GM19023 (cell line): ENCODE results near the gene FCHSD2.
A peak's percentile ranks its signal among the peaks of the same experiment; 100 is the strongest.

Experiments used
- ATAC-seq: cut with Tn5 transposase; IDR thresholded peaks from one replicate; pipeline ENCODE4 v1.9.1; 2021; ENCODE audit warnings: mild to moderate bottlenecking, moderate library complexity; ENCODE audit not compliant: unreplicated experiment

FCHSD2 gene

DNA sequence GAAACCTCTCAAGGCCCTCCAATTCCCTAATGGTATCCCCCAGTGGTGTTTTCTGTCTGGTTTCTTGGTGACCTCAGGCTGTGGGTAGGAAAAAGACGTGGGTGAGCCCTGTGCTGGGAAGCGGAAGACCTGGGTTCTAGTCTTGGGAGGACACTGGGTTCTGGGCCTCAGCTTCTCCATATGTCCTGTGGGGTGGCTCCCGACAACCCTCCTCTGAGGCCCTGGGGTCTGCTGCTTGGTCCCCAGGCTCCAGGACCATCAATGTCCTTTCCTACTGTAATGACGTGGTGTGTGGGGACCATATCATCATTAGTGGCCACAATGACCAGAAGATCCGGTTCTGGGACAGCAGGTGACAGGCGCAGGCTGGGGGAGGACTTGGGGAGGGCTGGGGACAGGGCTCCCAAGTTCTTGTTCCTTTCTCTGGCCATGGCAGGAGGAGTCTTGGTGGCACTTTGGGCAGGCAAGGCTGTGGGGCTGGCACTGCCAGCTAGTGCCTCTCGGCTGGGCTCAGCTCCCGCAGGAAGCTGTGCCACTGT is 315.1 kb downstream of the FCHSD2 start:
- no peak for ATAC-seq

DNA sequence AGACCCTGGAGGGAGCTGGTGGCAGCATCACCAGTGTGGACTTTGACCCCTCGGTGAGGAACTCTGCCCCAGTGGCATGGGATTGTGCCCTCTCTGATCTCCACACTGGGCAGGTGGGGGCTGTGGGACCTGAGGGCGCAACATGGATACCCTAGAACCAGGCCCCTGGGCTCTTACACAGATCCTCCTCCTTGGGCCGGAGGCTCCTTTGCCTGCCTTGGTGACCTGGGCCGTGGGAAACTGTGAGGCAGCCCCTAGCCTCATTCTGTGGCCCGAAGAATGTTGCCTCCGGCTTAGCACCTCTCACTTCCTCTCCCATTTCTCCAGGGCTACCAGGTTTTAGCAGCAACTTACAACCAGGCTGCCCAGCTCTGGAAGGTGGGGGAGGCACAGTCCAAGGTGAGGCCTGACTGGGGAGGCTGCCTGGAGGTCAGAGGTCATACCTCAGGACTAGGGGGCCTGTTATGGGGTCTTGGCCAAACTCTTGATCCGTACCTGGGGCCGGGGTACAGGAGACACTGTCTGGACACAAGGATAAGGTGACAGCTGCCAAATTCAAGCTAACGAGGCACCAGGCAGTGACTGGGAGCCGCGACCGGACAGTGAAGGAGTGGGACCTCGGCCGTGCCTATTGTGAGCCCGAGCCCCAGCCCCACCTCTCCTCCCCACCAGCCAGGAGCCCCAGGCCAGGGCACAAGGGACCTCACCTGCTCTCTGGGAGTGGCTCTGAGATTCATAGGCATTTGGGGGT is 315.8 kb downstream of the FCHSD2 start:
- no peak for ATAC-seq

DNA sequence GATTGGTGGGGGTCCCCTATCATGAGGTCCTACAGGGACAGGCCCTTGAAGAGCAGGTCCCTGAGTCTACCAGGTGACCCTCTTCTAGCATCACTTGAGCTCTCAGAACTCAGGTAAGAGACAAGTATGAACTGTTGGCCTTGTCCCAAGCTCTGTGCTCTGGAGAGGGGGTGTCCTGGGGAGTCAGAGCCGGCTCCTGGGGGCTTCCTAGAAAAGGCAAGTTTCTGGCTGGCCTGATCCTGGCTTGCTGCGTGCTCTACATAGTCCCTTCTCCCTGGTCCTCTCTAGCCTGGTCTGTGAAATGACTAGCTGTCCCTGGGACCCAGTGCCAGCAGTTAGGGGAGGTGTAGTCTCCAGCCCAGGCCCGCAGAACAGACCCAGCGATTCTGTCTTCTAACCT is 316.5 kb downstream of the FCHSD2 start:
- ATAC-seq: no peak

- ATAC-seq: no peak
Observed at GRCh38 chr11:72824811-72825505, 317.2 kb downstream of the FCHSD2 start.

- no peak for ATAC-seq
Observed at GRCh38 chr11:72824020-72824419, 318.1 kb downstream of the FCHSD2 start.

- ATAC-seq: no peak
Observed at GRCh38 chr11:72823105-72823804, 318.9 kb downstream of the FCHSD2 start.

- ATAC-seq: peak; percentile 42
Observed at GRCh38 chr11:72821920-72822799, 320.0 kb downstream of the FCHSD2 start.

- ATAC-seq: no peak
Observed at GRCh38 chr11:72821221-72821919, 320.7 kb downstream of the FCHSD2 start.

DNA sequence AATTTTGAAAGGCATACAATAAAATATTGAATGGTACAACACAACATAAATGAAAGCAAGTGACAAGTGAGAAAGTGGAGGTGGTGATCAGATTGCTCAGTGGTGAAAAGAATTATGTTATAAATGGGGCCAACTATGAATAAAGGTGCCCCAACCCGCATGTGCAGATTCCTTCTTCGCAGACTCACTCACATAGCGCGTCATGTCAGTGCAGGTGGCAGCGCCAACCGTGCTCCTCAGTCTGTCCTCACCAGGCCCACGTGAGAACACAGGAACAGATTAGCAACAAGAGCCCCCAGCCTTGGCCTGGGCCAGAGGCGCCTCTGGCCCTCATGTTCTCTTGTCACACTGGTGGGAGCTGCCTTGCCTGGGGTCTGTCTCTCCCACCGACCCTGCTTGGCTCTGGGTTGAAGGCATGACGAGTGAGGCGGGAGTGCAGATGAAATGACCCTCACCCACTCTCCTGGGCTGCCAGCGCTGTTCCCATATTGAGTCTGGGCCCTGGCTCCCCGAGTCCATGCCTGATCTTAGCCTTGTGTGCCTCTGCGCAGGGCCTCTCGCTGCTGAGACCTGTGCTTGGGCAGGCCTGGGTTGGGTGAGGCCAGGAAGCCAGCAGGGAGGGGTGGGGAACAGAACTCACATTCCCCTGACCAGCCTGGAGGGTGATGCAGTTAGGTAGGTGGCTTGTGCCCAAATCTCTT is 321.5 kb downstream of the FCHSD2 start:
- no peak for ATAC-seq

DNA sequence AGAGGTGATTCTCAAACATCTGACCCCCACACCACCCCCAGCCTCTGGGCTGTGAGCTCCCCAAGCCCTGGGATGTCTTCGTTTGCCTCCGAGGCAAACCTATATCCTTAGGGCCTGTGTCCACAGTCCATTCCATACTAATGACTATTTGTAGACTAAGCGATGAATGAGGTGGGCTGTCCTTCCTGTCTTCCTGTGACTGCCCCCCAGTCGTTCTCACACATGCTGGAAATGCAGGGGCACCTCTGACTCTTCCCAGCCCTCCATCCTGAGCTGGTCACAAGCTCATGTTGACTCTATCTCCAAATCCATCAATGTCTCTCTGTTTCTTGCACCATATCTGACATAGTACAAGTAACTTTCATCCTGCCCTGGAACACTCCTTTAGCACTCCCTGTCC is 323.1 kb downstream of the FCHSD2 start:
- ATAC-seq: no peak

DNA sequence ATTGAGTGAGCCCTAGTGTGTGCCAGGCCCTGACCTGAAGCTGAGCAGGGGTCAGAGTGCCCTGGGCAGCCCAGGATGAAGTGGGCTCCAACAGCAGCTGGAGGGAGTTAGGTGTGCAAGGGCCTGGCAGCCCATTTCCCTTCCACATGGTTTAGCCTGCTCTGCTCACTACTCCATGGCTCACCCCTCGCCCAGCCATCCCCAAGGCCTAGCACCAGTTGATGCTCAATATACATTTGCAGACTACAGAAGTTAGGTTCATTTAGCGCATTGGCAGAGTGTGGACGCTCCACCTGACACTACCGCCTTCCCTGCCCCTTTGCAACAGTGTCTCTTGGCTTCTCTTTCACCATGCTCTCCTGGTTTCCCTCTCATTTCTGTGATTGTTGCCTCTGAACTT is 324.2 kb downstream of the FCHSD2 start:
- no peak for ATAC-seq

GRCh38 chr11:72816404-72816990 is 325.6 kb downstream of the FCHSD2 start:
- ATAC-seq: no peak

DNA sequence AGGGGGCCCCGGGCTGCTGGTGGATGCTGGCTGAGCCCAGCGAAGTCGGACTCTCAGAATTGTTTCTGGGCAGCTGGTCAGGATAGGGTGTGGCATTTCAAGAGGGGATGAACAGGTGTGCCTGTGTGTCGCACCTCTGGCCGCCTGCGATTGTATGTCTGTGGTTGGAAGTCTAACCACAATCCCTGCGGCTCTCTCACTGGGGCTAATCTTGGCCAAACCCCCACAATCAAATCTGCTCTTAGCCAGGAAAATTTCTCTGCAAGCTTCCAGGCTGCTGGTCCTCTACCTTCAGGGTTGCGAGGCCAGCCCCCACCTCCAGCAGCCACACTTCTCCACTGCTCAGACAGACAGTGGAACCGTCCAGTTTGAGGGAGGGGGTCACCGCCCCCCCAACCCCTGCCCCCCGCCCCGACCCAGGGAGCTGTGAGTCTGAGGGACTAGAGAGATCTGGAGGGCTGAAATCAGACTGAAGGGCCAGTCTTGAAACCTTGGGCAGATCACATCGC is 327.0 kb downstream of the FCHSD2 start:
- ATAC-seq: no peak

DNA sequence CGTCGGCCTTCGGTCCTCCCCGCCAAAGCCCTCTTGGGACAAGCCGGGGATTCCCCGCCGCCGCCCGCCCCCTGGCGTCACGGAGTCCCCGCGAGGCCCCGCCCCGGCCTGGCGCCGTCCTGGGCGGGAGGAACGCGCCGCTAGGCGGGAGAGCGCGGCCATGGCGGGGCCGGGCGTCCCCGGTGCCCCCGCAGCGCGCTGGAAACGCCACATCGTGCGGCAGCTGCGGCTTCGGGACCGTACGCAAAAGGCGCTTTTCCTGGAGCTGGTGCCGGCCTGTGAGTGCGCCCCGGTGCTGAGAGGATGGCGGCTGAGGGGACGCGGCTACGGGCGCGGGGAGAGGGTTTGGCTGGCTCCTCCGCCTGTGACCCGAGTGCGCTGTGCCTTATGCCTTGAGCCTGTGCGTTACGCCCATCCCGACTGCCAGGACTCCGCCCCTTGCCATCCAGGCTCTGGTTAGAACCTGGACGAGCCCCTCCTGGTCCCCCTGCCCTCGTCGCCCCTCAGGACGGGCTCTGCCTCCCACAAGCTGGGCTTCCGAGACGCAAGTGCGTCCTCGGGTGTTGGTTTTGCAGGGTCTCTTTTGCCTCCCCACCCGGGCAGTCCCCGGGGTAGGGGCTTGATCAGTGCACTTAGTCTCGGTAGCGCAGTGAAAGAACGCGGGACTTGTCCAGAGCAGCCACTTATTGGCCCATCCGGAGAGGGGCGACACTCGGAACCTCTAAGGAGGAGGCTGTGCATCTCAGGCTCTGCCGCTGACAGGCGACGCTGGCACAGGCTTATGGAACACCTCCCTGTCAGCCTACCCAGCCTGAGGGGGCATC is 327.6 kb downstream of the FCHSD2 start, which contains the start of gene ATG16L2:
TSS of gene ATG16L2 (plus strand) at position 126 of the 824 bp plus-strand sequence. CDS start at position 161, 35 bp downstream.
- peak; percentile 57 for ATAC-seq

DNA sequence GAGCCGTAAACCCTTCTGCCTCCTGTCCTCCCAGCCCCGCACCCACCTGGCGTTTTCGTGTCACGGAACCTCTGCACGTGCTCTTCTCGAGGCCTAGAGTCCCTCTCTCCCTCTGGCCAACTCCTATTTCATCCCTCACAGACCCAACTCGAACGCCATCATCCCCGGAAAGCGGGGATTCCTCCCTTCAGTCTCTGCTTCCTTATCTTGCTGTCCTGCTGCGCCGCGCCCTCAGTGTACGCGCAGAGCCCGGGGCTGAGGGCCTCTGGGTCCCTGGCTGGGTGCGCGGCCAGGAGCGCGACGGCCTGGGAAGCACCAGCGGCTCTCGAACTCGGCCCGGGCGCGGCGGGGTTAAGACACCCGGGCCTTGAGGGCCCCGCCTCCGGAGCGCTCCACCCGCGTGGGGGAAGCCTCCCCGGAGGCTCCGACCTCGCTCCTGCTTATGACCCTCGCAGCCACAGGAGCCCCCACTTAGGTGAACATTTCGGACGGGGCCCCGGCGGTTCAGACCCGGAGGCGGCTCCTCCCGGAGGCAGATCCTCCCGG is 328.3 kb downstream of the FCHSD2 start:
- peak; percentile 55 for ATAC-seq

DNA sequence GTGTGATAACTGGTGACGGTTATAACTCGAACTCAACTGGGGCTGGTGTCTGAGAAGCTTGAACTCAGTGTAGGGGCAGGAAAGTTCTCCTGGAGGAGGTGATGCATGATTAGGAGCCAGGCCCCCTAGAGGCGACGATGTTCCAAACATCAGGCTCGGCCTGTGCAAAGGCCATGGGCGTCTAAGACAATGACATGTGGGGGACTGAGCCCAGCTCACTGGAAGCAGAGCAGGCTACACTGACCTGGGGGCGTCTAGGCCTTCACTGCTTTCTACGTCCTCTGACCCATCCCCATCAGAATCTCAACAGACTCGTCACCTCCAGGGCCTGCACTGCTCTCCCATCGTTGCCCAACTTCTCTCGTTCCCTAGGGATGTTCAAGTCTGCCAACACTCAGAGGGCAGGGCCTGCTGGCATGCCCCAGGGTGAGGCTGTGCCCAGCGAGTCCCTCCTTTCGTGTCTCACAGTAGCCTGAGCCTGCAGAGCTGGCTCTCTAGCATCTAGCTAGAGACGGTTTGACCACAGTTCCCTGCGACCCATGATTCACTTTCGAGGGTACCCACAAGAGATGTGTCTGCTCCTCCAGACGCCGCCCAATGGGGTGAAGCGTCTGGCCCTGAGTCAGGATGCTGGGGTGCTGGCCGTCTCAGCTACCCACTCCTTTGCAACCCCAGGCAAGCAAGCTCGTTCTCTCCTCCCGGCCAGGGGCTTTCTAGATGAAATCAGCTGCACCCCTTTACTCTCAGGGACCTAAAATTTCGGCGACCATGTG is 329.0 kb downstream of the FCHSD2 start:
- ATAC-seq: peak; percentile 24

DNA sequence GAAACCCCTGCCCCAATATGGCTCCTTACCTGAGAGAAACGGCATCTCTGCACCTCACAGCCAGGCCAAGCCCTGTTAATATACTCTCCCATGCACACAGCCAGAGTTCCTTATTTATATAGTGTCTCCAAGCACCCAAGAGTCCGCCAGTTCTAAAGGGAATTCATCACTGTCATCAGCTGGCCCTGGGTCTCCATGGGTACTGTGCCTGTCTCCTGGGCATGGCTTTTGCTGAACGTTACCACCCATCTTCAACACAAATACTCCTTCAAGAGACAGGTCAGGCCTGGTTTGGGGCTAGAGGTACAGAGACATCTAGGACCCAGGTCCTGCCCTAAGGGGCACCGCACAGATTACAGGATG is 329.5 kb downstream of the FCHSD2 start:
- ATAC-seq: no peak
